GM18505 (cell line): ENCODE measurements around the gene CLCF1.

Source experiments
- ATAC-seq: cut with Tn5 transposase; IDR thresholded peaks from one replicate; pipeline ENCODE4 v1.9.1; 2021; ENCODE audit not compliant: unreplicated experiment
- POLR2A ChIP-seq: IDR thresholded peaks from 4 replicates; pipeline ENCODE4 v1.6.1; 2011; ENCODE audit warnings: borderline replicate concordance; ENCODE audit not compliant: insufficient read depth, insufficient read length; ENCODE audit errors: extremely low read depth

CLCF1 gene

GRCh38 chr11:67393990-67394389 is 20.6 kb upstream of the CLCF1 start:
- no peak for ATAC-seq
- no peak for TF ChIP-seq POLR2A

GRCh38 chr11:67393437-67393836 is 20.0 kb upstream of the CLCF1 start:
- TF ChIP-seq POLR2A = no peak
- no peak for ATAC-seq

GRCh38 chr11:67392183-67392715 is 18.9 kb upstream of the CLCF1 start:
- peak; percentile 10 for ATAC-seq
- TF ChIP-seq POLR2A = no peak

- peak; percentile 77 for TF ChIP-seq POLR2A
- peak; percentile 68 for ATAC-seq
Measured at GRCh38 chr11:67391304-67392182, 18.1 kb upstream of the CLCF1 start, which contains the start of gene RAD9A. Gene RAD9A, plus strand, starts transcription at chr11:67391986. Its CDS starts 59 bp downstream, at chr11:67392045.

- no peak for TF ChIP-seq POLR2A
- ATAC-seq = no peak
Measured at GRCh38 chr11:67390947-67391303, 17.5 kb upstream of the CLCF1 start.

GRCh38 chr11:67389477-67389876 is 16.1 kb upstream of the CLCF1 start:
- no peak for ATAC-seq
- TF ChIP-seq POLR2A = no peak

- no peak for ATAC-seq
Measured at GRCh38 chr11:67387518-67387917, 14.1 kb upstream of the CLCF1 start.

GRCh38 chr11:67387069-67387468 is 13.7 kb upstream of the CLCF1 start:
- TF ChIP-seq POLR2A = no peak
- ATAC-seq = no peak

More at GRCh38 chr11:67387518-67387917, 14.1 kb upstream of the CLCF1 start:
- no peak for TF ChIP-seq POLR2A

- no peak for TF ChIP-seq POLR2A
- ATAC-seq = no peak
Measured at GRCh38 chr11:67384851-67385366, 11.5 kb upstream of the CLCF1 start.

- no peak for TF ChIP-seq POLR2A
- ATAC-seq = no peak
Measured at GRCh38 chr11:67382276-67383136, 9.1 kb upstream of the CLCF1 start.

- no peak for ATAC-seq
- no peak for TF ChIP-seq POLR2A
Measured at GRCh38 chr11:67381244-67381972, 8.0 kb upstream of the CLCF1 start.
